OCI-LY3 (cell line): ENCODE results near the gene S100P.

Experiments
- CTCF ChIP-seq: fragments of 200-600, 300-600 bp; sonication (generic); IDR thresholded peaks from 2 replicates; pipeline ENCODE4 v1.5.1; 2014; ENCODE audit warnings: antibody characterized with exemption, low read length, low read depth
- EZH2phosphoT487 ChIP-seq: fragments of 200-600 bp; shearing (Covaris generic); IDR thresholded peaks from 2 replicates; pipeline ENCODE4 v1.6.1; 2018; ENCODE audit warnings: antibody characterized with exemption, mixed run types, low read depth

- TF ChIP-seq CTCF (no peak), EZH2phosphoT487 (no peak)
Measured at GRCh38 chr4:6740347-6740746, 46.7 kb downstream of the S100P start.
